H1 (cell line): ENCODE measurements around the gene SLAMF6. TPM values are rescaled to one million over a fixed set of nuclear protein-coding genes. Genes with fewer than 3 reads are reported as not detected.

Experiments used
- CTCF ChIA-PET: fragments of 300-600 bp; sonication (Branson Sonifier 250); formaldehyde crosslinking; loops from one replicate; lab custom pipeline; 2021; ENCODE audit not compliant: partially characterized antibody; lab: Charles Lee
- POLR2A ChIA-PET: fragments of 300-600 bp; sonication (Branson Sonifier 250); formaldehyde crosslinking; loops from one replicate; lab custom pipeline; 2021; ENCODE audit warnings: inconsistent platforms; ENCODE audit not compliant: partially characterized antibody; lab: Charles Lee
- DNase-seq, 2 experiments: peaks; one replicate each; pipeline versions ENCODE4 v3.0.0 to v3.0.0-alpha.2; 2010 to 2022; ENCODE audit warnings: low spot score in 2 of 2, low read depth in 1 of 2, mixed read lengths in 1 of 2
- FAIRE-seq: peaks from 2 replicates; lab custom pipeline; 2011; peaks lifted over from hg19 to GRCh38; lab: Jason Lieb, UNC
- H2AFZ ChIP-seq: 2 replicates; pipeline ENCODE4 v1.8.1; 2012; ENCODE audit warnings: low read length, inconsistent platforms
- H2AK5ac ChIP-seq: 2 replicates; pipeline ENCODE4 v1.6.1; 2013; ENCODE audit warnings: low read depth, low read length
- H2BK120ac ChIP-seq: replicated peaks from 2 replicates; pipeline ENCODE3; 2013; ENCODE audit warnings: low read depth, low read length, inconsistent platforms
- H2BK12ac ChIP-seq: 2 replicates; pipeline ENCODE4 v1.6.1; 2013; ENCODE audit warnings: low read depth, low read length
- H2BK15ac ChIP-seq: 2 replicates; pipeline ENCODE4 v1.6.1; 2013; ENCODE audit warnings: low read length
- H2BK20ac ChIP-seq: 2 replicates; pipeline ENCODE4 v1.6.1; 2013; ENCODE audit warnings: low read length
- H2BK5ac ChIP-seq: 2 replicates; pipeline ENCODE4 v1.6.1; 2013; ENCODE audit warnings: low read depth, low read length
- H3K14ac ChIP-seq: 2 replicates; pipeline ENCODE4 v1.6.1; 2013; ENCODE audit warnings: inconsistent platforms; ENCODE audit not compliant: insufficient read length
- H3K18ac ChIP-seq: 2 replicates; pipeline ENCODE4 v1.6.1; 2013; ENCODE audit warnings: low read length; ENCODE audit errors: extremely low read depth
- H3K23ac ChIP-seq: 2 replicates; pipeline ENCODE4 v1.6.1; 2013; ENCODE audit warnings: inconsistent platforms; ENCODE audit not compliant: insufficient read length
- H3K23me2 ChIP-seq: 2 replicates; pipeline ENCODE4 v1.6.1; 2013; ENCODE audit warnings: low read depth, low read length
- H3K27ac ChIP-seq: 2 replicates; pipeline ENCODE4 v1.6.1; 2011; ENCODE audit warnings: low read depth, low read length, inconsistent platforms
- H3K27me3 ChIP-seq, 4 experiments: replicated peaks in 1 of 4; 1 replicate in 1 of 4; 2 replicates in 3 of 4; pipeline versions ENCODE4 v1.6.1 to v1.8.1; 2011 to 2013; ENCODE audit warnings: low read length in 3 of 4, mild to moderate bottlenecking in 3 of 4, inconsistent platforms in 2 of 4, mixed read lengths in 2 of 4, moderate library complexity in 1 of 4; ENCODE audit not compliant: control insufficient read depth in 3 of 4, insufficient read depth in 3 of 4; ENCODE audit errors: extremely low read depth in 1 of 4
- H3K36me3 ChIP-seq, 4 experiments: 2 replicates each; pipeline versions ENCODE4 v1.6.1 to v1.8.1; 2011 to 2013; ENCODE audit warnings: mild to moderate bottlenecking in 4 of 4, low read length in 3 of 4, moderate library complexity in 2 of 4, control low read depth in 1 of 4, inconsistent platforms in 1 of 4; ENCODE audit not compliant: insufficient read depth in 4 of 4, control insufficient read depth in 2 of 4
- H3K4ac ChIP-seq: replicated peaks from 2 replicates; pipeline ENCODE3; 2013; ENCODE audit warnings: low read length, low read depth, mixed read lengths, inconsistent platforms; ENCODE audit not compliant: insufficient read length
- H3K4me1 ChIP-seq, 4 experiments: replicated peaks in 1 of 4; 1 replicate in 1 of 4; 2 replicates in 3 of 4; pipeline versions ENCODE4 v1.6.1 to v1.8.1; 2011 to 2013; ENCODE audit warnings: low read length in 3 of 4, inconsistent platforms in 2 of 4, mixed read lengths in 1 of 4; ENCODE audit not compliant: insufficient read depth in 4 of 4, control insufficient read depth in 3 of 4
- H3K4me2 ChIP-seq, 2 experiments: 2 replicates each; pipeline versions ENCODE4 v1.6.1 to v1.8.1; 2011 to 2013; ENCODE audit warnings: low read depth in 2 of 2, low read length in 2 of 2, control low read depth in 1 of 2, inconsistent platforms in 1 of 2, mild to moderate bottlenecking in 1 of 2; ENCODE audit not compliant: insufficient read depth in 1 of 2
- H3K4me3 ChIP-seq, 4 experiments: fragments of 200-600, 300-600 bp in 1 of 4; sonication (generic), shearing (Covaris generic), sonication (Bioruptor Twin) in 1 of 4; 2 replicates each; pipeline versions ENCODE4 v1.5.1 to v1.8.1; 2011 to 2016; ENCODE audit warnings: low read length in 4 of 4, low read depth in 3 of 4, control low read depth in 2 of 4, inconsistent platforms in 2 of 4, mild to moderate bottlenecking in 2 of 4, mixed read lengths in 1 of 4, moderate library complexity in 1 of 4; ENCODE audit not compliant: insufficient read depth in 2 of 4; ENCODE audit errors: extremely low read depth in 1 of 4
- H3K56ac ChIP-seq: replicated peaks from 2 replicates; pipeline ENCODE3; 2013; ENCODE audit warnings: low read depth, mild to moderate bottlenecking, mixed read lengths, low read length, inconsistent platforms; ENCODE audit not compliant: insufficient read length
- H3K79me1 ChIP-seq: 2 replicates; pipeline ENCODE4 v1.6.1; 2013; ENCODE audit warnings: low read depth, low read length, control low read depth
- H3K79me2 ChIP-seq, 2 experiments: 2 replicates each; pipeline versions ENCODE4 v1.6.1 to v1.8.1; 2012 to 2013; ENCODE audit warnings: low read length in 2 of 2, mild to moderate bottlenecking in 2 of 2, inconsistent platforms in 1 of 2; ENCODE audit not compliant: insufficient read depth in 2 of 2, control insufficient read depth in 1 of 2
- H3K9ac ChIP-seq, 4 experiments: replicated peaks in 1 of 4; 1 replicate in 1 of 4; 2 replicates in 3 of 4; pipeline versions ENCODE4 v1.6.1 to v1.8.1; 2011 to 2013; ENCODE audit warnings: low read depth in 3 of 4, low read length in 3 of 4, control low read depth in 2 of 4, mild to moderate bottlenecking in 2 of 4, moderate library complexity in 2 of 4, inconsistent platforms in 1 of 4; ENCODE audit errors: extremely low read depth in 1 of 4
- H3K9me3 ChIP-seq, 2 experiments: 2 replicates each; pipeline versions ENCODE4 v1.6.1 to v1.8.1; 2012 to 2013; ENCODE audit warnings: mild to moderate bottlenecking in 2 of 2, moderate library complexity in 2 of 2, control low read depth in 1 of 2, inconsistent platforms in 1 of 2, low read depth in 1 of 2, low read length in 1 of 2, mixed read lengths in 1 of 2; ENCODE audit not compliant: insufficient read depth in 2 of 2
- H4K20me1 ChIP-seq, 2 experiments: replicated peaks in 1 of 2; 2 replicates each; pipeline versions ENCODE3 to v1.8.1; 2011 to 2013; ENCODE audit warnings: inconsistent platforms in 2 of 2, low read length in 2 of 2, mild to moderate bottlenecking in 1 of 2; ENCODE audit not compliant: insufficient read depth in 2 of 2, control insufficient read depth in 1 of 2
- H4K5ac ChIP-seq: 2 replicates; pipeline ENCODE4 v1.6.1; 2013; ENCODE audit warnings: low read length, low read depth, mixed read lengths, inconsistent platforms; ENCODE audit not compliant: insufficient read length
- H4K8ac ChIP-seq: 2 replicates; pipeline ENCODE4 v1.8.0; 2013; ENCODE audit warnings: mild to moderate bottlenecking, moderate library complexity, low read length, inconsistent platforms; ENCODE audit not compliant: insufficient read depth; ENCODE audit errors: extremely low read depth
- H4K91ac ChIP-seq: replicated peaks from 2 replicates; pipeline ENCODE3; 2013; ENCODE audit warnings: low read length, mixed read lengths, inconsistent platforms; ENCODE audit not compliant: insufficient read length
- WGBS, 2 experiments: shearing (Covaris generic) in 1 of 2; methylation state at CpG; one replicate each; pipeline versions ENCODE4 v1.1.6 to v1.1.7; 2013 to 2015; ENCODE audit warnings: low lambda C conversion rate in 2 of 2, mixed read lengths in 2 of 2, inconsistent platforms in 1 of 2, low coverage in 1 of 2, missing lambda C conversion rate in 1 of 2; ENCODE audit not compliant: insufficient replicate concordance in 2 of 2, insufficient coverage in 1 of 2, insufficient read length in 1 of 2; ENCODE audit errors: extremely low coverage in 1 of 2, missing lambda C conversion rate in 1 of 2; 5-methylcytosine and 5-hydroxymethylcytosine counted together
- polyA plus RNA-seq, 7 experiments: library from polyadenylated mRNA; depleted of rRNA in 3 of 7; stranded (reverse) in 5 of 7; unstranded in 2 of 7; fragments of >200 nt in 5 of 7; fragments of 200-250 nt in 2 of 7; gene quantifications; 1 replicate in 5 of 7; 2 replicates in 1 of 7; 4 replicates in 1 of 7; pipeline versions ENCODE4 v1.2.1 to v1.2.3, GENCODE V29; 2011 to 2013; ENCODE audit warnings: missing spikeins in 2 of 7, mixed read lengths in 2 of 7
- total RNA-seq: library from RNA; stranded (reverse); fragmentation: NEBNext Ultra II Directional; extraction: Animal tissue kit (Norgen Biotek cat#: 25700); gene quantifications from 2 replicates; pipeline ENCODE4 v1.2.1, GENCODE V29; 2021
- TF ChIP-seq, protein P1 (sequence below): IDR thresholded peaks from 2 replicates; pipeline ENCODE4 v1.6.1; 2011; ENCODE audit warnings: low read depth, mild to moderate bottlenecking, low read length; ENCODE audit not compliant: insufficient read depth
- TF ChIP-seq, protein P2 (sequence below): IDR thresholded peaks from 2 replicates; pipeline ENCODE4 v1.6.1; 2012; ENCODE audit warnings: low read length, inconsistent platforms
- TF ChIP-seq, protein P3 (sequence below): IDR thresholded peaks from 2 replicates; pipeline ENCODE4 v1.6.1; 2012; ENCODE audit warnings: inconsistent platforms

SLAMF6 gene
- total and polyA plus RNA-seq, 2 of the 8 experiments (the other 6 are each of a cell fraction or from before 2014, with no cell fraction given) = not detected

DNA sequence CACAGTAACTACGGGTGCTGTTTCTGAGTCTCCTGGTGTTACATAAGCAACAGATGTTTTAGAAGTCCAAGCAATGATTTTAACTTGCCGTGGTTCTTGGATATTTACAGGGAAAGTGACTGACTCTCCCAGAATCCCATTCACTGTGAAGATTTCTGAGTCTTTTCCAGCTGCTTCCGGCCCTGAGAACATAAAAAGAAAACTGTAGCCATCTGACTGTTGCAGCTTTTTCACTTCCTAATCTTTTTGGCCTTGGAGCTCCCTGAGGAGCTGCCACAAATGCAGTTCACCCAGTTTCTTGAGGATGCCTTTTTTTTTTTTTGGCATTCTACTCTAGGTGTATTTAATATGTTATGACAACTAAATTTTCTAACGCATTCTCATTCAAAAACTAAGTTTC is 42.5 kb upstream of the SLAMF6 start:
- Histone ChIP-seq H3K9ac (no peak overlapping the region), H2BK15ac (no peak overlapping the region), H3K27me3 (no peaks in the 10 kb centered on the region), H3K36me3 (no peaks in the 10 kb centered on the region), H4K91ac (no peak overlapping the region), H3K14ac (no peak overlapping the region), H4K20me1 (no peaks in the 10 kb centered on the region), H2AFZ (no peak overlapping the region), H3K4me3 (no peak overlapping the region), H2BK5ac (no peak overlapping the region), H2AK5ac (no peak overlapping the region), H3K23me2 (no peaks in the 10 kb centered on the region), H2BK20ac (no peak overlapping the region), H3K4me2 (no peak overlapping the region), H3K4ac (no peak overlapping the region), H3K79me2 (no peaks in the 10 kb centered on the region), H3K9me3 (no peaks in the 10 kb centered on the region; a peak in 2 of 4 replicates), H2BK12ac (no peak overlapping the region), H3K27ac (no peak overlapping the region), H3K18ac (no peak overlapping the region), H4K8ac (no peak overlapping the region), H3K23ac (no peak overlapping the region), H2BK120ac (no peak overlapping the region), H4K5ac (no peak overlapping the region), H3K56ac (no peak overlapping the region), H3K4me1 (no peaks in the 10 kb centered on the region), H3K79me1 (no peaks in the 10 kb centered on the region)
- TF ChIP-seq, protein P1, sequence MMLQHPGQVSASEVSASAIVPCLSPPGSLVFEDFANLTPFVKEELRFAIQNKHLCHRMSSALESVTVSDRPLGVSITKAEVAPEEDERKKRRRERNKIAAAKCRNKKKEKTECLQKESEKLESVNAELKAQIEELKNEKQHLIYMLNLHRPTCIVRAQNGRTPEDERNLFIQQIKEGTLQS = no peak
- TF ChIP-seq, protein P2, sequence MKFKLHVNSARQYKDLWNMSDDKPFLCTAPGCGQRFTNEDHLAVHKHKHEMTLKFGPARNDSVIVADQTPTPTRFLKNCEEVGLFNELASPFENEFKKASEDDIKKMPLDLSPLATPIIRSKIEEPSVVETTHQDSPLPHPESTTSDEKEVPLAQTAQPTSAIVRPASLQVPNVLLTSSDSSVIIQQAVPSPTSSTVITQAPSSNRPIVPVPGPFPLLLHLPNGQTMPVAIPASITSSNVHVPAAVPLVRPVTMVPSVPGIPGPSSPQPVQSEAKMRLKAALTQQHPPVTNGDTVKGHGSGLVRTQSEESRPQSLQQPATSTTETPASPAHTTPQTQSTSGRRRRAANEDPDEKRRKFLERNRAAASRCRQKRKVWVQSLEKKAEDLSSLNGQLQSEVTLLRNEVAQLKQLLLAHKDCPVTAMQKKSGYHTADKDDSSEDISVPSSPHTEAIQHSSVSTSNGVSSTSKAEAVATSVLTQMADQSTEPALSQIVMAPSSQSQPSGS = no peak
- TF ChIP-seq, protein P3, sequence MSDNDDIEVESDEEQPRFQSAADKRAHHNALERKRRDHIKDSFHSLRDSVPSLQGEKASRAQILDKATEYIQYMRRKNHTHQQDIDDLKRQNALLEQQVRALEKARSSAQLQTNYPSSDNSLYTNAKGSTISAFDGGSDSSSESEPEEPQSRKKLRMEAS = no peak
- CTCF ChIA-PET = interaction anchor here (2.2 kb wide), 1 partner anchor 30 kb away, joined by 8 read pairs; no protein-coding TSS in a partner anchor
- DNase-seq (no peak), FAIRE-seq (no peak)
- 93% methylated on average over 4 of the region's 4 CpGs; no CpG with 5 or more reads in 1 of the 2 experiments for WGBS, 2 experiments
- POLR2A ChIA-PET = interaction anchor here (0.6 kb wide), 1 partner anchor 9 kb away, joined by 3 read pairs; no protein-coding TSS in a partner anchor
